GM18517 (cell line): Measurements from ENCODE around the gene ELOVL6.
"Not testable (repeated sequence)": the region's sequence is repeated elsewhere in the genome, so short reads cannot be mapped to it uniquely, and the experiment has no call there.

Experiments used
- ATAC-seq: cut with Tn5 transposase; IDR thresholded peaks from one replicate; pipeline ENCODE4 v1.9.1; 2021; ENCODE audit warnings: mild to moderate bottlenecking, moderate library complexity; ENCODE audit not compliant: unreplicated experiment

The ELOVL6 gene

DNA sequence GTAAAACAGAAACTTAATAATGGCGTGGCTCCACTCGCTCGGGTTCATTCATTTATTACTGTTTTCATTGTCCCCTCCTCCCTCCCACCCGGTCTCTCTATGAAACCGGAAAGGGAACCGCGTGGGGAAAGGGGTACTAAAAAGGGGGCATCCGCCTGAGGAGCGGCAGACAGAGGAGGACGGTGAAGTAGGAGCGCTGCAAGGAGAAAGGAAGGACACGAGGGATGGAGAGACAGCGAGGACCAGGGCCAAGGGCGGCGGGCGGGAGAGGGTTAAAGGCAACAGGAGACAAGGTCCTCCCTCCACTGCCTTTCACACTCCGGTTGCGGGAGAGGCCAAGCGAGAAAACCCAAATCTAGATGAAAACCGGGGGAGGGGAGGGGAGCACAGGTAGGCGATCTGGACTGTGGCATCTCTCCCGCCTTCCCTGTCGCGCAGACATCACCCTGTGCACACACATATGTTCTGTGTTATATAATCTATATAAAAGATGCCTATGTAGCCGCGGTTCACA is 829 bp downstream of the ELOVL6 start:
- no peak for ATAC-seq

DNA sequence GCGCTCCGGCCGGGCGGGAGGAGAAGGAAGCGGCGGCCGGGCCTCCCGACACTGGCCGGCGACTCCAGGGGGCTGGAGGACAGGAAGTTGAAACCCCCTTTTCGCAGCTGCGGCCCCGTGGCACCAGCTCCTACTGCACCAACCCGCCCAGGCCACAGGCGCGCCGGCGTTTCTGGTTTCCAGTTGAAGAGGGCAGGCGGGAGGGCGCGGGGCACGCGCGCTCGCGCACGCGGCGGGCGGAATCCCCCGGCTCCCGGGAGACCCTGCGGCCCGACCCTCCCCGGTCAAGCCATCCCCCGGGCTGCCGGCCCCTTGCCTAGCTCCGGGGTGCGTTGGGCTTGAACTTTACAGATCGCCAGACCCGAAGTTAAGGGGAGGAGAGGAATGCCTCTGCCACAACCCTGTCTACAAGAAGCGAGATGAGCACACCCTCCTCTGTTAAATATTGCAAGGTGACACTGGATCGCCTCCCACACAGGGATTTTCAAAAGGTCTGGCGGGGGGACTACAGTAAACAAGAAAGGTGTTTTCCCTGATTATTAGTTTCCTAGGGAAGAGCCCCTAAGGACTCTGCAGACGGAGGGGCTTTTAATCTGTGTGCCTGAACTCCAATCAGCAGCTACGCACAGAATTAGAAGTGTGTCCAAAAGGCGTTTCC is 1.4 kb downstream of the ELOVL6 start:
- peak; percentile 19 for ATAC-seq

DNA sequence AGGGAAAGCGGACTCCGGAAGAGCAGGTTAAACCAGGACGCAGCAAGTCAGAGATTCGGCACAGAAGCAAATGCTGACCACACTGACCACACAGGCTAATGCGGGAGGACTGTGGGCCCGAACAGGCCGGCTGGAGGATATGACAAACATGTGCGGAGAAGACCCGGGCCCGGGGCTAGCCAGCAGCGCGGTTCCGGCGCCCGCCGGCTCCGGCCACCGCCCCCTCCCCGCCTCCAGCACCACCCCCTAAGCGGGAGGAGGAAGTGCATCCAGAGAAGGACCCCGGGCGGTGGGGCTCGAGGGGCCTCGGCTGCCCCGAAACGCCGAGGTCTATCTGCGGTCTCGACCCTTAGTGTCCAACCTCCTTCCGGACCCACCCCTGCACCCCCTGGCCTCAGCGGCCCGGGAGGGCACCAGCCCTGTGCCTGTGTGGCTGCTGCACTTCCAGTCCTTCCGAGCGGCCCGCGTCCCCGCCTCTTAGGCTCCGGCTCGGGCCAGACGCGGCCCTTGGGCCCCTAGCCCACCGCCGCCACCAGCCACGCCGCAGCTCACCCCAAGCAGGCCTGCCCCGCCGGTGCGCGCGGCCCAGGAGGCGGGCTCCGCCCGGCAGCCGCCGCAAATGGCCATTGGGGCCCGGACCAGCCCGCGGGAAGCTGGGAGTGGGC is 2.1 kb downstream of the ELOVL6 start:
- ATAC-seq = peak; percentile 23

DNA sequence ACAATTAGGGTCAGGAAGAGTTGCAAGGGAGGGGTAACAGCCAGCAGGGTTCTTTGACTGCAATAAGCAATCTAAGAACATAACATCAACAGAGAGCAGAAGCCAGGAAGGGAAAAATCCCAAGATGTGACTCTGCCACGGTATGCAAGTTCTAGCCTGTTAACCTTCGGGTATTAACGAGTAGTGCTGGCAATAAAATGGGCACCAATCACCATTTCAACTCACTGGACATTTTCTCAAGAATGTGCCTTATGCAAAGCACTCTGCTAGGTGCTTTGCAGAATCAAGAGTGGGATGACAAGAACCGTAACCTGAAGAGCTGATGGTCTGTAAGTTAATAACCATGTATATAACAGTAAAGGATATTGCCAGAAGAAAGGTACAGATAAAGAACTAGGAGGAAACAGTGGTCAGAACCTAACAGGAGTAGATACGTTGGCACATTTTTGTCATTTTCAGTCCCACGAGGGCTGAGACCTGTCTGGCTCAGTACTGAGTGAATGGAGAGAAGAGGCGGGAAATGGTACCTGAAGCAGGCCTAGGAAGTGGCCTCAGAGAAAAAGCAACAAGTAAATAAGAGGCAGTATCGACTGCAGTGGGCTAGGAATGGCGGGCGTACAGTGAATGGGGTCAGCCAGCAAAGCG is 2.7 kb downstream of the ELOVL6 start:
- peak; percentile 6 for ATAC-seq

DNA sequence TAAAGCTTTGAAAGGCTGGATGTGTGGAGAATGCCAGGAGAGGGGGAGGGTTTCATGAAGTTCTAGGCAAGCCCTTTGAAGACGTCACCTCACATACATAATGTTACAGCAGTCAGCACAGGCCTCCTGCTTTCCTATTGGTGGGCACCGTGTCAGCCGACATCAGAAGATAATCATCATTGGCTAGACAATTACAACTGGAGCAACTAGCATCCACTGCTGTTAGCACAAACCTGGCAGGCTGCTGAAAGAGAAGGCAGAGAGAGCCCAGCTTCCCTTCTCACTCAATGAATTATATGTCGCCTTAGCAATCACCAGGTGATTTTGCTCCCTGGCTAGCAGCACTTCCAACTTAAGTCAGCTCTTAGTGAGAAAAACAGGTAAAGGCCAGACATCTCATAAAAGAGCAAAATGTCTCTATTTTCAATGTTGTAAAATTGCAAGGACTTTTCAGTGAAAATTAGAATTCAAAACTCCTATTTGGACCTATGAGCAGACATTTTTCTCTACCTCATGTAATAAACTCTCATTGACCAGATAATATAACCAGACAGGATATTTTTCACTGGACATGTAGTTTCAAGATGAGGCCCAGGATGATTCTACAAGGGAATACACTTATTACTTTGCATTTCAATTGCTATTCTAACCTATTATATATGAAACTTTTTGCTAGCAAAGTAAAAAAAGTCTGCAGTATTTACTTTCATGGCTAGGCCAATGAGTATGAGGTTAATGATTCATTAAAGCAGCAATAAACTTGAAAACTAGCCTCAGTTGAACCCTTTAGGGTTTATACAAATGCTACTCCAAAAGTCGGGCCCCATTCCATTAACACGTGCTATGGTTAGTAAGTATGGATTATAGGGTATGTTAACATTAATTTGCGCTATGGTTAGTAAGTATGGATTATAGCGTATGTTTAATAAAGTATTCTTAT is 4.3 kb downstream of the ELOVL6 start:
- ATAC-seq = peak; percentile 90

DNA sequence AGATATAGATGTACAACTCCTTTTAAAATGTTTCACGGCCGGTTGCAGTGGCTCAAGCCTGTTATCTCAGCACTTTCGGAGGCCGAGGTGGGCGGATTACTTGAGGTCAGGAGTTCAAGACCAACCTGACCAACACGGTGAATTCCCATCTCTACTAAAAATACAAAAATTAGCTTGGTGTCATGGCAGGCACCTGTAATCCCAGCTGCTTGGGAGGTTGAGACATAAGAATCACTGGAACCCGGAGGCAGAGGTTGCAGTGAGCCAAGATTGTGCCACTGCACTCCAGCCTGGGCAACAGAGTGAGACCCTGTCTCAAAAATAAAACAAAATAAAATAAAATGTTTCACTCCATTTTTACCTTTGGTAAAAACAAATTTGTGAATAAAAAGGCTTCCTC is 5.1 kb downstream of the ELOVL6 start:
- ATAC-seq = not testable (repeated sequence)

DNA sequence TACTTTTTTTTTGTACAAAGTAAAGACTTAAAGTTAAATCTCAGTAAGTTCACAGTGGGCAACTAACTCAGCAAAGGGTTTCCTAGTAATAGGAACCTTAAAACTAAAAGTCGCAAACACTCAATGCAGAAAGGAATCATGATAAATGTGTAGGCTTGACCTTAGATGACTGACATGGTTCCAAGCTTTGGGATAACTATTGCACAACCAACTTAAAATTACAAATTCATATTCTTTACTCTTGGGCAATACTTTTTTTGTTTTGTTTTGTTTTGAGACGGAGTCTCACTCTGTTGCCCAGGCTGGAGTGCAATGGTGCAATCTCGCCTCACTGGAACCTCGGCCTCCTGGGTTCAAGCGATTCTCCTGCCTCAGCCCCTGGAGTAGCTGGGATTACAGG is 8.2 kb downstream of the ELOVL6 start:
- no peak for ATAC-seq

DNA sequence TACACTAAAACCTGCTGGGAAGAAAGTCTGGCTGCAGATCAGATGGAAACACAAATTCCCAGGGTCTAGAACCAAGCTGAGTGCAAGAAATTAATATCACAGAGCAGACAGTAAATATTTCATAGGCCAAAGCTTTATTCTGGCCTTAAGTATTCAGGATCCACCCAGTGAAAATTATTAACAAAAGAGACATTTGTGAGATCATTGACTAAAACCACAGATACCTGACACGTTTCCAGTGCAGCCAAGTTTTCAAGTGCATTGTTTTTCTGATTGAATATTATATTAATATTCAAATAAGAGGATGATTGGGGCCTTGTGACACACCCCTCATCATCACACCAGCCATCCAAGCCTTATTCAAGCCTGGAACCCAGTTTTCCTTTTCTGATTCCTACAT is 10.3 kb downstream of the ELOVL6 start:
- ATAC-seq = no peak

DNA sequence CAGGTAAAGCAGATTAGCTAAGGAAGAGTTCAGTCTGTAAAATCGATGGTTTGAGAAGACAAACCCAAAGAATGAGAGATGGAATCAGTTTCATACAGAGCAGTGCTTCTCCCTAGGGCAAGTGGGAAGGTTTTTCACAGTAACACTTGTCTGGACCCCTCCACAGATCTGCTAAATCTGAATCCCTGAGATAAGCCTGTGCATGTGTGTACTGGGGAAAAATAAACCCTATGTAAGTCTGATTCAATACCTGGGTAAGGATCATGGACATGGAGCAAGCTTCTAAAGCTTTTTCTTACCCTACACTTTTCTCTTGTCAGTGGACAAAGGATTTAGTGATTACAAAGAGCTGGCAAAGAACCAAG is 13.6 kb downstream of the ELOVL6 start:
- ATAC-seq = no peak

DNA sequence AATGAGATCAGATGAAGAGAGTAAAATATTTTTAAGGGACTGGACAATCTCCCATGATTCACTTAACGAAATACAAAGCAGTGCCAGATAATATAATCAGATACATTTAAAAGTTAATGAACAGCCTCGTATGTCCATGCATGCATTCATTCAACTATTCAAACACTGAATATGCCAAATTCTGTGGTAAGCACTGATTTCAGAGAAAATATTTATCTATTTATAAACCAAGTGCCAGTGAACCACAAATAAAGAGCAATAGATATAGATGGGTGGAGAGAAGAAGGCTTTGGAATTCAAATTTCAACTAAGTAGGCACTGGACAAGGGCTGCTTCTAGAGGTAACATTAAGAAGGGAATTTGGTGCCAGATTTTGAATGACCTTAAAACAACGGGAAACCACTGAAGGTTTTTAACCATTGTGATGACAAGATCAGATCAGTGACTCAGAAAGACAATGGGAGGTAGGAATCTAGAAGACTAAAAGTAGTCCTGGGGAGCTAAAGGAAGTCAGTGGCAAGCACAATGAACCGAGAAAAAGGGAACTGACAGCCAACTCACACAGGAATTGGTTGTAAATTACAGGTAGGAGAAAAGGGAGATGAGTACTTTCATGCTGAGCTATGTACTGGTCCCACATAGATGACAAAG is 14.2 kb downstream of the ELOVL6 start:
- ATAC-seq = no peak

DNA sequence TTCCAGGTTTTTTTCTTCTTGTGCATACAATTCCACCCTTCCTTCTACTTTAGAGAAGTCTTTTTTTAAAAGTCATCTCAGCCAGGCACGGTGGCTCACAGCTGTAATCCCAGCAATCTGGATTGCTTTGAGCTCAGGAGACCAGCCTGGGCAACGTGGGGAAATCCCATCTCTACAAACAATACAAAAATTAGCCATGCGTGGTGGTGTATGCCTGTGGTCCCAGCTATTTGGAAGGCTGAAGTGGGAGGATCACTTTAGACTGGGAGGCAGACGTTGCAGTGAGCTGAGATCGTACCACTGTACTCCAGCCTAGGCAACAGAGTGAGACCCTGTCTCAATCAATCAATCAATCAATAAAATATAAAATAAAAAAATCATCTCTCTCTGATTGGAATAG is 14.8 kb downstream of the ELOVL6 start:
- ATAC-seq = no peak

DNA sequence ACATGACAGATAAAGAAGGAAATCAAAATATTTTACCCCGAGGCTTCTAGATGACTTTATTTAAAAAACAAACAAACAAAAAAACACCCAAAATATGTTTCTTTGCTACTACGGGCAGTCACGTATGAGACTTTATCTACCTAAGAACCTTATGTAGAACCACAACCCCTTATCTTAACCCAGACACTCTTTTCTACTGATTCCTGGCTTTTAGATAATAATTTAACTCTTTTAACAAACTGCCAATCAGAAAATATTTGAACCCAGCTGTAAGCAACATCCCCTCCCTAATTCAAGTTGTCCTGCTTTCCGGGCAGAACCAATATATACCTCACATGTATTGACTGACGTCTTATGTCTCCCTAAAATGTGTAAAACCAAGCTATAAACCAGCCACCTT is 15.4 kb downstream of the ELOVL6 start:
- ATAC-seq = no peak

DNA sequence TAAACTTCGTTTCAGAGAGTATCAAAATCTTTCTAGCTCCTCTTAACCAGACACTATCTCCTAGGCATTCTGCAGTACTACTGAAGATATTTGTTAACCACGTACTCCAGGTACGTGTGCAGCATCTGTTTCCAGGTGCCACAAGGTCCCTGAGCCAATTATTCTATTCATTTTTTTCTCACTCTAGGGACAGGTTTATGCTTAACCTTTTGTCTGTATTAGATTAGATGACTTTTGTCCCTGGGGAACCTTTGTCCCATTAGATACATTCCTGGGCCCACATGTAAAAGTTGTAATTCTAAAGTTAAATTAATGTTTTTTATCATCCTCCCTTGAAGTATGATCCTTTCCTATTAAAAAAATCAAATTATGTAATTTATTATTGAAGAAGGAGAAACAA is 16.5 kb downstream of the ELOVL6 start:
- no peak for ATAC-seq

DNA sequence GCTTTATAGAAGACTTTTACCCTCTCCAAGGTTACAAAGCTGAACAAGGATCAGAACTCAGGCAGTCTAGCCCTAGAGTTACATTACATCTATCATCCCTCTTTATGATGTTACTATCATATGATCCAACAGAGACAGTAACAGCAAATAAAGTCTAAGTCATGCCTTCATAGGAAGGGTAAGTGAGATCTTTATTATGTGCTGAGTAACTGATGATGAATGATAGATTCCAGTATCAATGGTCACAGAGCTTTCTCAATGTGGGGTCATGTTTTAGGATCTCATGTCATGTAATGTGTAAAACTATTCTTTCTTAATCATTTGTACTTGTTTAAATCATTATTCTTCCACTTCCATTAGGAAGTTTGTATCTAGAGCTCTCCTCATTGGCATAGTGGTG is 22.8 kb downstream of the ELOVL6 start:
- ATAC-seq = no peak

DNA sequence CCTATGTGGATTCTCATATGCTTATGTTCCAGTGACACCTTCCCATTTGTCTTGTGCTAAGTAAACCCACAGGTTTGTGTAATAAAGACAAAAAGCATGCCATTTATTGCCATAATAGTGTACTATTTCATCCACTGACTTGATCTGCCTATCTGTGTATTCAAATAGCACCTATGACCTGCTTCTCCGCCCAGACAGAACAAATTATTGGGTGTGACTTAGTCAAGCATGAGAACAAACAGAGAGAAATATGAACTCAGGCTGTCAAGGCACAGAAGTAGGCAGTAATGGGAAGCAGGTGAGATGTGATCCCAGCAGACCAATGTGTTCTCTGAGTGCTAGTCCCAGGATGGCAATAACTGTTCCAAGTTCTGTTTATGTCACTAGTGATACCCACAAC is 25.4 kb downstream of the ELOVL6 start:
- ATAC-seq = no peak

DNA sequence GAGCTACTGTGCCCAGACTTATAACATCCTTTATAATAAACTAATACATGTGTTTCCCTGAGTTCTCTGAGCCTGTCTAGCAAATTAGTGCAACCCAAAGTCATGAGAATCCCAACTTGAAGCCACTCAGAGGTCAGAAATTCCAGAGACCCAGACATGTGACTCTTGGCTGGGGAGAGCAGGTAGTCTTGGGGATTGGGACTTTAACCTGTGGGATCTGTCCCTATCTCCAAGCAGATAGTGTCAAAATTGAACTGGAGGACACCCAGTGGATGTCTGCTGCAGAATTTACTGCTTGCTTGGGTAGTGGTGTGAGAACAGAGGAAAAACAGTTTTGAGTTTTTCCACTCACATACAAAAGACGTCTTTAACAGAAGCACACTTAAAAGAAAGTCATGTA is 26.4 kb downstream of the ELOVL6 start:
- ATAC-seq = no peak

DNA sequence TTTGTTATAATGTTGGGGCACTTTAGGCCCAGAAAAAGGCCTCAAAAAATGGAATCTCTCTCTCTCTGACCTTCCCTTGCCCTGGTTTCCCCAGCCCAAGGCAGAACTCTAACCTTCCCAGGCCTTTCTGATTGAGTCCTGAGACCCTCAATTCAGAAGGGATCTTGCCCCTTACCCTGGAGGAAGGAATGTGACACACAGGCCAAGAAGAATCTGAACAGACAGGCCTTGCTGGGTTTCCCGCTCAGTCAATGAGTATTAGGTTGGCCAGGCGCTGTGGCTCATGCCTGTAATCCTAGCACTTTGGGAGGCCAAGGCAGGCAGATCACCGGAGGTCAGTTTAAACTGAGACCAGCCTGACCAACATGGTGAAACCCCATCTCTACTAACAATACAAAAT is 27.6 kb downstream of the ELOVL6 start:
- no peak for ATAC-seq

DNA sequence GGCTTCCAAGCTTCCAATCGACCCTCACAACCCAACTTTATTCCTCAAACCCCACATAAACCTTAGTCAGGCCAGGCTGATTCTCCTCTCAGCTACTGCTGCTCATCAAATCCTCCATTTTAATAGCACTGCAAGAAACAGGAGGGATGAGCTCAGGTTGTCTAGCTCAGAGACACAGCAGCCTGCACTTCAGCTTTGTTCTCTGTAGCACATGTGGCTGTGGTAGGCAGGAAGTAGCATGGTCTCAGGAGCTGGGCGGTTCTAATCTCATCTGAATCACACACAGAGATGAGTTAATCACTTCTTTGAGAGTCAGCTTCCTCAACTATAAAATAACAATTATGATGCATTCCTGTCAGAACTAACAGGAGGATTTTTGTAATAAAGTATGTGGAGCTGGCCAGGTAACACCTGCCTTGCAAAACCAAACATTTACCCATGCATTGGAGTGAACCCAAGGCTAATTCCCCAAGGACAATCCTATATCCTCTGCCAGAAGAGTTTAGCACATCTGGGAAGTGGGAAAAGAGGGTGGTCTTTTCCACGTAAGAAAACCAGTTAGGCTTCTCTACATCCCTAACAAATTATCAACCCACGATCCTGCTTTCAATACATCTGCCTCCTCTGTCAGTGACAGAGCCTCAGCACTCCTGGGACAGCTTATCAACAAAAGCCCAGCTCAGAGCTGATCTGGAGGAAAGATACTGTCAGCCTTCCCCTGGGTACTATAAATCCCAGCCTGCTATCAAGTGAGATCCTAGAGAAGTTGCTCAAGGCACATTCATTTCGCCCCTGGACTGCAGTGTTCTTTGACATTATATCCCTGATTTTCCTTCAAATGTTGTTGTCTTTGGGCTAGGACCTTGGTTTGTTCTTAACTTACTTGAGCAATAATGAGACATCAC is 32.8 kb downstream of the ELOVL6 start:
- ATAC-seq = no peak

DNA sequence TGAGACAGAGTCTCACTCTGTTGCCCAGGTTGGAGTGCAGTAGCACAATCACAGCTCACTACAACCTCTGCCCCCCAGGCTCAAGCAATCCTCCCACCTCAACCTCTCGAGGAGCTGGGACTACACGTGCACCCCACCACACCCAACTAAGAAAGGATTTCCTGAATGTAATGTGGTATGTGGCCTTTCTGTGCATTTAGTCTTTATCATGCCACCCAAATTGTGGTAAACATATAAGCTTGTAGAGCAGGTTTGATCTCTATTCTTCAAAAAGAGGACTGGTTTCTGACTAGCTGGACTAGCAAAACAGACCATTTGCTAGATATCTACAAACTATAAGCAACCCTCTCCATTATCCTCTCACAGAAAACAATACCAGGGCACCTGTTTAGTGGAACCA is 33.6 kb downstream of the ELOVL6 start:
- ATAC-seq = no peak

DNA sequence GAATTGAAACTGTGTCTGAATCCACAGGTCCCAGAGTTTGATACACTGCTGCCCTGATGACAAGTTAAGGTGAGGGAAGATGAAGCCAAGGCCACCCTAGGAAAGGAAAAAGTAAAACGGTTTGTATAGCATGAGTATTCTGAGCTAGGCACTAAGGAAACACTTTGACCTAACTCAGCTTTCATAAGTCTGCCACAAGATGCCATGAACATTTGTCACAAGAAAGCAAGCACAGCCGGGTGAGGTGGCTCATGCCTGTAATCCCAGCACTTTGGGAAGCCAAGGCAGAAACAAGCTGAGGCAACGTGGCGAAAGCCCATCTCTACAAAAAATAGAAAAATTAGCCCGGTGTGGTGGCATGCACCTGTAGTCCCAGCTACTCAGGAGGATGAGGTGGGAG is 34.2 kb downstream of the ELOVL6 start:
- no peak for ATAC-seq
